ENCODE data around the gene SIL1. TPM values are rescaled to one million over a fixed set of nuclear protein-coding genes. Genes with fewer than 3 reads are reported as not detected.
A peak's percentile ranks its signal among the peaks of the same experiment; 100 is the strongest.

SIL1 gene
- polyA plus RNA-seq, 1 donor (not counting 4 experiments of a cell fraction or from before 2014, with no cell fraction given), result 45.4 TPM

GRCh38 chr5:138986186-138986800, 211.9 kb downstream of the SIL1 start:
- Histone ChIP-seq H3K4me1 (ENCODE audit: control insufficient read depth, extremely low read depth, insufficient read depth, low read length) (peaks cover 12% of the 10 kb centered on the region), H3K4me3 (ENCODE audit: control insufficient read depth in 2 of 3, extremely low read depth in 1 of 3, insufficient read depth in 2 of 3, low read depth in 1 of 3, low read length in 3 of 3) (no peak overlapping the region), H3K27ac (ENCODE audit: control insufficient read depth, insufficient read depth, low read length) (no peak overlapping the region), H2AFZ (ENCODE audit: control insufficient read depth, low read length) (no peak overlapping the region), H3K4me2 (ENCODE audit: control insufficient read depth, extremely low read depth, insufficient read depth, low read depth, low read length) (no peak overlapping the region), H3K79me2 (ENCODE audit: control insufficient read depth, insufficient read depth, low read length) (no peaks in the 10 kb centered on the region), H3K9ac (ENCODE audit: control insufficient read depth, extremely low read depth, insufficient read depth, low read length) (no peak overlapping the region), H4K20me1 (ENCODE audit: control insufficient read depth, extremely low read depth, insufficient read depth, low read length) (no peaks in the 10 kb centered on the region), H3K9me3 (ENCODE audit: control insufficient read depth, low read depth, low read length) (no peaks in the 10 kb centered on the region), H3K9me1 (ENCODE audit: control insufficient read depth, extremely low read depth, insufficient read depth, low read length) (no peaks in the 10 kb centered on the region), H3K36me3 (ENCODE audit: control insufficient read depth in 2 of 2, extremely low read depth in 1 of 2, insufficient read depth in 2 of 2, low read length in 2 of 2) (peaks cover 0 to 3% of the 10 kb centered on the region in 2 experiments), H3K27me3 (ENCODE audit: control insufficient read depth, extremely low read depth, insufficient read depth, low read length) (no peaks in the 10 kb centered on the region)
- TF ChIP-seq CTCF (optimal IDR thresholded peaks at IDR 0.05 in 1 of 3, IDR thresholded peaks at IDR 0.05 in 1 of 3, conservative IDR thresholded peaks at IDR 0.05 in 1 of 3; ENCODE audit: extremely low read depth in 1 of 3, insufficient read depth in 2 of 3, low read length in 3 of 3) (no peak), EZH2 (IDR thresholded peaks at IDR 0.05; ENCODE audit: low read length) (no peak)
- FAIRE-seq (no peak), DNase-seq (ENCODE audit: low read depth, low spot score) (no peak)
- dilution Hi-C loops (cut with MboI; ENCODE audit: extremely low pct_ligation_motif_present, low sequenced_read_pairs), result no loop called here

- Histone ChIP-seq H3K9ac (ENCODE audit: control insufficient read depth, extremely low read depth, insufficient read depth, low read length) (no peak overlapping the region), H3K79me2 (ENCODE audit: control insufficient read depth, insufficient read depth, low read length) (no peaks in the 10 kb centered on the region), H2AFZ (ENCODE audit: control insufficient read depth, low read length) (no peak overlapping the region), H3K27me3 (ENCODE audit: control insufficient read depth, extremely low read depth, insufficient read depth, low read length) (no peaks in the 10 kb centered on the region), H3K9me1 (ENCODE audit: control insufficient read depth, extremely low read depth, insufficient read depth, low read length) (no peaks in the 10 kb centered on the region), H3K4me1 (ENCODE audit: control insufficient read depth, extremely low read depth, insufficient read depth, low read length) (peaks cover 12% of the 10 kb centered on the region), H3K4me3 (ENCODE audit: control insufficient read depth in 2 of 3, extremely low read depth in 1 of 3, insufficient read depth in 2 of 3, low read depth in 1 of 3, low read length in 3 of 3) (no peak overlapping the region), H4K20me1 (ENCODE audit: control insufficient read depth, extremely low read depth, insufficient read depth, low read length) (no peaks in the 10 kb centered on the region), H3K27ac (ENCODE audit: control insufficient read depth, insufficient read depth, low read length) (no peak overlapping the region), H3K36me3 (ENCODE audit: control insufficient read depth in 2 of 2, extremely low read depth in 1 of 2, insufficient read depth in 2 of 2, low read length in 2 of 2) (peaks cover 0 to 3% of the 10 kb centered on the region in 2 experiments), H3K9me3 (ENCODE audit: control insufficient read depth, low read depth, low read length) (no peaks in the 10 kb centered on the region), H3K4me2 (ENCODE audit: control insufficient read depth, extremely low read depth, insufficient read depth, low read depth, low read length) (peak overlapping the region; percentile 2)
- FAIRE-seq (no peak), DNase-seq (ENCODE audit: low read depth, low spot score) (no peak)
- TF ChIP-seq CTCF (optimal IDR thresholded peaks at IDR 0.05 in 1 of 3, IDR thresholded peaks at IDR 0.05 in 1 of 3, conservative IDR thresholded peaks at IDR 0.05 in 1 of 3; ENCODE audit: extremely low read depth in 1 of 3, insufficient read depth in 2 of 3, low read length in 3 of 3), result no peak
- no peak for TF ChIP-seq EZH2 (IDR thresholded peaks at IDR 0.05; ENCODE audit: low read length)
- dilution Hi-C loops (cut with MboI; ENCODE audit: extremely low pct_ligation_motif_present, low sequenced_read_pairs), result no loop called here
Observed at GRCh38 chr5:138985683-138986082, 212.5 kb downstream of the SIL1 start.
